ENCODE data around the gene INTS15. TPM values are rescaled to one million over a fixed set of nuclear protein-coding genes. Genes with fewer than 3 reads are reported as not detected.

The INTS15 gene
- total RNA-seq, 1 experiment from 2014 or later, result 21.4 TPM

- H3F3A ChIP-seq (ENCODE audit: insufficient read depth, low read depth), result peaks cover 17% of the 10 kb centered on the region; the same call in 1 of the 2 replicates
- H3K27ac ChIP-seq, result no peak overlapping the region
- 0 out of 2 replicates have a peak, but pooled peaks cover 3% of the 10 kb centered on the region for H4K20me1 ChIP-seq (ENCODE audit: insufficient read depth)
- no peaks in the 10 kb centered on the region for H3K4me1 ChIP-seq (replicated peaks; ENCODE audit: insufficient read depth)
- peaks cover 8% of the 10 kb centered on the region; the same call in 1 of the 2 replicates for H3K9me3 ChIP-seq (ENCODE audit: insufficient read depth, low read depth)
- no TSS peak for BruUV-seq (replicated peaks)
- ChIA-PET POLR2A (ENCODE audit: unreplicated experiment) (no interaction called here), CTCF (interaction anchor here (0.6 kb wide), 1 partner anchor 93 kb away, joined by 6 read pairs; no protein-coding TSS in a partner anchor)
- H3K9me2 ChIP-seq (ENCODE audit: insufficient read depth), result no peaks in the 10 kb centered on the region
- intact Hi-C loops (cut with micrococcal nuclease; ENCODE audit: unreplicated experiment), result no loop called here
- no peak overlapping the region for H3K4me3 ChIP-seq
- H3K36me3 ChIP-seq (ENCODE audit: low read depth), result peaks cover 19% of the 10 kb centered on the region
- no peak for TF ChIP-seq CTCF (conservative IDR thresholded peaks at IDR 0.05)
- no peak for TF ChIP-seq EZH2 (IDR thresholded peaks at IDR 0.05; ENCODE audit: low read depth)
- no peak overlapping the region for H2AFZ ChIP-seq
- no peak for DNase-seq
- H3K4me2 ChIP-seq, result no peak overlapping the region
- no peaks in the 10 kb centered on the region for H3K79me2 ChIP-seq (ENCODE audit: low read depth)
- no peaks in the 10 kb centered on the region for H3K27me3 ChIP-seq (ENCODE audit: insufficient read depth, low read depth)
Observed at GRCh38 chr7:6654113-6654841, 64.5 kb downstream of the INTS15 start.

GRCh38 chr7:6654842-6655610 lies 65.2 kb downstream of the INTS15 start:
- Histone ChIP-seq H3K9me2 (ENCODE audit: insufficient read depth) (no peaks in the 10 kb centered on the region), H3K79me2 (ENCODE audit: low read depth) (no peaks in the 10 kb centered on the region), H3K27me3 (ENCODE audit: insufficient read depth, low read depth) (no peaks in the 10 kb centered on the region), H3K36me3 (ENCODE audit: low read depth) (peaks cover 19% of the 10 kb centered on the region), H3F3A (ENCODE audit: insufficient read depth, low read depth) (peaks cover 17% of the 10 kb centered on the region; the same call in 1 of the 2 replicates), H3K4me3 (no peak overlapping the region), H3K4me2 (no peak overlapping the region), H3K9me3 (ENCODE audit: insufficient read depth, low read depth) (peaks cover 8% of the 10 kb centered on the region; the same call in 1 of the 2 replicates), H2AFZ (no peak overlapping the region), H3K27ac (no peak overlapping the region), H4K20me1 (ENCODE audit: insufficient read depth) (0 out of 2 replicates have a peak, but pooled peaks cover 3% of the 10 kb centered on the region), H3K4me1 (replicated peaks; ENCODE audit: insufficient read depth) (no peaks in the 10 kb centered on the region)
- intact Hi-C loops (cut with micrococcal nuclease; ENCODE audit: unreplicated experiment), result no loop called here
- POLR2A ChIA-PET (ENCODE audit: unreplicated experiment), result no interaction called here
- BruUV-seq (replicated peaks), result TSS peak; percentile 17
- CTCF ChIA-PET, result interaction anchor here (0.6 kb wide), 1 partner anchor 94 kb away, joined by 6 read pairs; no protein-coding TSS in a partner anchor
- no peak for DNase-seq
- TF ChIP-seq CTCF (conservative IDR thresholded peaks at IDR 0.05) (no peak), EZH2 (IDR thresholded peaks at IDR 0.05; ENCODE audit: low read depth) (no peak)

- no peak overlapping the region for H3K27ac ChIP-seq
- H3F3A ChIP-seq (ENCODE audit: insufficient read depth, low read depth), result peaks cover 17% of the 10 kb centered on the region; the same call in 1 of the 2 replicates
- BruUV-seq (replicated peaks), result no TSS peak
- ChIA-PET POLR2A (ENCODE audit: unreplicated experiment) (no interaction called here), CTCF (no interaction called here)
- no peaks in the 10 kb centered on the region for H3K79me2 ChIP-seq (ENCODE audit: low read depth)
- H3K4me3 ChIP-seq, result no peak overlapping the region
- H3K4me1 ChIP-seq (replicated peaks; ENCODE audit: insufficient read depth), result no peaks in the 10 kb centered on the region
- no peaks in the 10 kb centered on the region for H3K9me2 ChIP-seq (ENCODE audit: insufficient read depth)
- peaks cover 15% of the 10 kb centered on the region for H3K36me3 ChIP-seq (ENCODE audit: low read depth)
- intact Hi-C loops (cut with micrococcal nuclease; ENCODE audit: unreplicated experiment), result no loop called here
- no peak overlapping the region for H3K4me2 ChIP-seq
- H4K20me1 ChIP-seq (ENCODE audit: insufficient read depth), result 0 out of 2 replicates have a peak, but pooled peaks cover 3% of the 10 kb centered on the region
- no peak overlapping the region for H2AFZ ChIP-seq
- peaks cover 8% of the 10 kb centered on the region; the same call in 1 of the 2 replicates for H3K9me3 ChIP-seq (ENCODE audit: insufficient read depth, low read depth)
- no peak for DNase-seq
- TF ChIP-seq EZH2 (IDR thresholded peaks at IDR 0.05; ENCODE audit: low read depth), result no peak
- no peak for TF ChIP-seq CTCF (conservative IDR thresholded peaks at IDR 0.05)
- H3K27me3 ChIP-seq (ENCODE audit: insufficient read depth, low read depth), result no peaks in the 10 kb centered on the region; the same call in 1 of the 2 replicates
Observed at GRCh38 chr7:6655636-6656385, 66.0 kb downstream of the INTS15 start.
